ENCODE results near the gene BCL6.

BCL6 gene

GRCh38 chr3:187689984-187690383 lies 55.3 kb downstream of the BCL6 start:
- H3K4me3 ChIP-seq (ENCODE audit: low read length, poor library complexity, severe bottlenecking) = no peak overlapping the region
- H3K27me3 ChIP-seq (ENCODE audit: insufficient read depth, low read length, poor library complexity, severe bottlenecking) = peaks cover 13% of the 10 kb centered on the region

DNA sequence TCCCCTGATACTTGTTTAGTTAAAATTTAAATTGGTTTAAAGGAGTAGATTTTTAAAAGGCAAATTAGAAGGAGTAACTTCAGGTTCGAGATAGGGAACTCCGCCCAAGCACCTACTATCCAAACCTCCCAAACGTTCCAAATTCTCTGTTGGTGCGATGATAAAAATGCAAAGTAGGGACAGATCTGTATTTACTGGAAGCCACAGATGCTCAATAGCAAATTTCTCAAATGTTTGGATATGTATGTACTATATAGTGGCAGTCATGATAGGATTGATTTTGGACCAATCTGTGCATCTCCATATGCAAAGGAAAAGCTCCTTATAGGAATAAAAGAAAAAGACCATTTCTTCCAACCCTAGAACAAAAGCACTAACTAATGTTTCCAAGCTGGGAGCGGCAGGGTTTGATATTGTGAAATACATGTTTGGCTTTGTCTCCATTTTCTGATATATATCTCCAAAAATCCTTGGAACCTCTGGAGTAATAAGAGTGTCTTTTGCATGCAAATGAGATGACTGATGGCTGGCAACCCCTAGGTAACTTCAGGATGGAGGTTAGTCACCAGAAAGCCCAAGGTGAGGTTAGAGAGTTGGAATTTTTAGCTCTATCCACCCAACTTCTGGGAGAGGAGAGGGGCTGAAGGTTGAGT lies 58.5 kb downstream of the BCL6 start:
- H3K9me3 ChIP-seq (ENCODE audit: insufficient read depth, low read depth, low read length) = peaks cover 7% of the 10 kb centered on the region; the same call in 1 of the 2 replicates
- TF ChIP-seq CTCF (conservative IDR thresholded peaks at IDR 0.05; ENCODE audit: low read length) = no peak
- no peaks in the 10 kb centered on the region for H3F3A ChIP-seq (ENCODE audit: low read depth)
- H3K9me2 ChIP-seq (replicated peaks; ENCODE audit: low read depth, low read length) = no peaks in the 10 kb centered on the region
- no peaks in the 10 kb centered on the region for H3K79me2 ChIP-seq (ENCODE audit: insufficient read depth, low read length)
- no peak overlapping the region for H3K9ac ChIP-seq (ENCODE audit: low read depth, low read length, poor library complexity, severe bottlenecking)
- no peaks in the 10 kb centered on the region for H3K4me1 ChIP-seq (ENCODE audit: insufficient read depth, low read length, poor library complexity, severe bottlenecking)
- no peak overlapping the region for H3K4me2 ChIP-seq (ENCODE audit: low read depth, low read length, poor library complexity, severe bottlenecking)
- H3K27me3 ChIP-seq (ENCODE audit: insufficient read depth, low read length, poor library complexity, severe bottlenecking) = peaks cover 13% of the 10 kb centered on the region
- no peak overlapping the region for H2AFZ ChIP-seq (ENCODE audit: low read length)
- H4K20me1 ChIP-seq (ENCODE audit: insufficient read depth, low read length, poor library complexity, severe bottlenecking) = no peaks in the 10 kb centered on the region
- no peaks in the 10 kb centered on the region for H3K36me3 ChIP-seq (ENCODE audit: insufficient read depth, low read length)
- no peak overlapping the region for H3K4me3 ChIP-seq (ENCODE audit: low read length, poor library complexity, severe bottlenecking)

More at GRCh38 chr3:187689984-187690383, 55.3 kb downstream of the BCL6 start:
- Histone ChIP-seq H4K20me1 (ENCODE audit: insufficient read depth, low read length, poor library complexity, severe bottlenecking) (no peaks in the 10 kb centered on the region), H3K4me1 (ENCODE audit: insufficient read depth, low read length, poor library complexity, severe bottlenecking) (no peaks in the 10 kb centered on the region), H2AFZ (ENCODE audit: low read length) (no peak overlapping the region), H3K9me2 (replicated peaks; ENCODE audit: low read depth, low read length) (no peaks in the 10 kb centered on the region), H3K4me2 (ENCODE audit: low read depth, low read length, poor library complexity, severe bottlenecking) (no peak overlapping the region), H3K9me3 (ENCODE audit: insufficient read depth, low read depth, low read length) (peaks cover 7% of the 10 kb centered on the region; the same call in 1 of the 2 replicates), H3K36me3 (ENCODE audit: insufficient read depth, low read length) (no peaks in the 10 kb centered on the region), H3K79me2 (ENCODE audit: insufficient read depth, low read length) (no peaks in the 10 kb centered on the region), H3F3A (ENCODE audit: low read depth) (no peaks in the 10 kb centered on the region), H3K9ac (ENCODE audit: low read depth, low read length, poor library complexity, severe bottlenecking) (no peak overlapping the region)
- TF ChIP-seq CTCF (conservative IDR thresholded peaks at IDR 0.05; ENCODE audit: low read length) (no peak), EZH2phosphoT487 (IDR thresholded peaks at IDR 0.05; ENCODE audit: borderline replicate concordance) (no peak)

DNA sequence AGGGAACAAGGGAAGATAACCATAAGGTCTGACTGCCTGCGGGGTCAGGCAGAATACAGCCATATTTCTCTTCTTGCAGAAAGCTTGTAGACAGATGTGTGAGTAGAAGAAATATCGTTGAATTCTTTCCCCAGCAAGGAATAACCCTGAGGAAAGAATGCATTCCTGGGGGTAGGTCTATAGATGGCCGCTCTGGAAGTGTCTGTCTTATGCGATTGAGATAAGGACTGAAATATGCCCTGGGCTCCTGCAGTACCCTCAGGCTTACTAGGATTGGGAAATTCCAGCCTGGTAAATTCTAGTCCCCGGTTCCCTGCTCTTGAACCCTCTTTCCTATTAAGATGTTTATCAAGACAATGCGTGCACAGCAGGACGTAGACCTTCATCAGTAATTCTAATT lies 59.3 kb downstream of the BCL6 start:
- Histone ChIP-seq H3K4me2 (ENCODE audit: low read depth, low read length, poor library complexity, severe bottlenecking) (no peak overlapping the region), H3F3A (ENCODE audit: low read depth) (no peaks in the 10 kb centered on the region), H3K4me3 (ENCODE audit: low read length, poor library complexity, severe bottlenecking) (no peak overlapping the region), H3K9me3 (ENCODE audit: insufficient read depth, low read depth, low read length) (peaks cover 7% of the 10 kb centered on the region; the same call in 1 of the 2 replicates), H3K79me2 (ENCODE audit: insufficient read depth, low read length) (no peaks in the 10 kb centered on the region), H3K27me3 (ENCODE audit: insufficient read depth, low read length, poor library complexity, severe bottlenecking) (peaks cover 13% of the 10 kb centered on the region), H3K36me3 (ENCODE audit: insufficient read depth, low read length) (no peaks in the 10 kb centered on the region), H4K20me1 (ENCODE audit: insufficient read depth, low read length, poor library complexity, severe bottlenecking) (no peaks in the 10 kb centered on the region), H2AFZ (ENCODE audit: low read length) (no peak overlapping the region), H3K9ac (ENCODE audit: low read depth, low read length, poor library complexity, severe bottlenecking) (no peak overlapping the region), H3K9me2 (replicated peaks; ENCODE audit: low read depth, low read length) (no peaks in the 10 kb centered on the region), H3K4me1 (ENCODE audit: insufficient read depth, low read length, poor library complexity, severe bottlenecking) (no peaks in the 10 kb centered on the region)
- TF ChIP-seq EZH2phosphoT487 (IDR thresholded peaks at IDR 0.05; ENCODE audit: borderline replicate concordance) (no peak), CTCF (conservative IDR thresholded peaks at IDR 0.05; ENCODE audit: low read length) (no peak)
